Testis (tissue), 2 donors: ENCODE measurements around the gene SLC7A9.

ENCODE experiments used
- POLR2A ChIP-seq: fragments of 450-650 bp; IDR thresholded peaks from one replicate; pipeline ENCODE4 v1.6.1; 2017; ENCODE audit warnings: antibody characterized with exemption, mild to moderate bottlenecking, moderate library complexity
- TF ChIP-seq, protein P1 (sequence below), 3 experiments: fragments of 450-650 bp in 2 of 3; fragments of 200-600 bp in 1 of 3; sonication (generic) in 1 of 3; IDR thresholded peaks; one replicate each; pipeline ENCODE4 v1.5.1; 2016 to 2019; ENCODE audit warnings: antibody characterized with exemption in 3 of 3, mild to moderate bottlenecking in 2 of 3, moderate library complexity in 1 of 3

DNA sequence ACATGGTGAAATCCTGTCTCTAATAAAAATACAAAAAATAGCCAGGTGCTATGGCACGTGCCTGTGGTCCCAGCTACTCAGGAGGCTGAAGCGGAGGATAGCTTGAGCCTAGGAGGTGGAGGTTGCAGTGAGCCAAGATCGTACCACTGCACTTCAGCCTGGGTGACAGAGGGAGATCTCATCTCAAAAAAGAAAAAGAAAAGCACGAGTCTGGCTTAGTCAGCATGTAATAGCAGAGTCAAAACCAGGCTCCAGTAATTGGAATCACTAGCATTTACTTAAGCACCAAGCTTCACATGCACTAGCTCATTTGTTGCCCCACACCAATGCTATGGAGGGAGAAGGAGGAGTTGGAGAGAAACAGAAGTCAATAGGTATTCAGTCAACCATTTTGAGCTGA lies 41.9 kb upstream of the SLC7A9 start:
- no peak for TF ChIP-seq POLR2A
- TF ChIP-seq, protein P1, sequence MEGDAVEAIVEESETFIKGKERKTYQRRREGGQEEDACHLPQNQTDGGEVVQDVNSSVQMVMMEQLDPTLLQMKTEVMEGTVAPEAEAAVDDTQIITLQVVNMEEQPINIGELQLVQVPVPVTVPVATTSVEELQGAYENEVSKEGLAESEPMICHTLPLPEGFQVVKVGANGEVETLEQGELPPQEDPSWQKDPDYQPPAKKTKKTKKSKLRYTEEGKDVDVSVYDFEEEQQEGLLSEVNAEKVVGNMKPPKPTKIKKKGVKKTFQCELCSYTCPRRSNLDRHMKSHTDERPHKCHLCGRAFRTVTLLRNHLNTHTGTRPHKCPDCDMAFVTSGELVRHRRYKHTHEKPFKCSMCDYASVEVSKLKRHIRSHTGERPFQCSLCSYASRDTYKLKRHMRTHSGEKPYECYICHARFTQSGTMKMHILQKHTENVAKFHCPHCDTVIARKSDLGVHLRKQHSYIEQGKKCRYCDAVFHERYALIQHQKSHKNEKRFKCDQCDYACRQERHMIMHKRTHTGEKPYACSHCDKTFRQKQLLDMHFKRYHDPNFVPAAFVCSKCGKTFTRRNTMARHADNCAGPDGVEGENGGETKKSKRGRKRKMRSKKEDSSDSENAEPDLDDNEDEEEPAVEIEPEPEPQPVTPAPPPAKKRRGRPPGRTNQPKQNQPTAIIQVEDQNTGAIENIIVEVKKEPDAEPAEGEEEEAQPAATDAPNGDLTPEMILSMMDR (IDR thresholded peaks at IDR 0.05) = no peak
